OCI-LY7 (cell line): ENCODE measurements around the gene SINHCAF. TPM values are rescaled to one million over a fixed set of nuclear protein-coding genes. Genes with fewer than 3 reads are reported as not detected.

Experiments
- BruUV-seq: library from RNA; stranded (reverse); fragments of 400-500 nt; replicated peaks from 2 replicates; lab custom pipeline; 2021; lab: Mats Ljungman, UMichigan
- CTCF ChIA-PET: fragments of 300-600 bp; sonication (Branson Sonifier 250); formaldehyde crosslinking; loops from one replicate; lab custom pipeline; 2022; ENCODE audit warnings: antibody characterized with exemption; ENCODE audit not compliant: unreplicated experiment; lab: Charles Lee
- POLR2A ChIA-PET: fragments of 300-600 bp; sonication (Branson Sonifier 250); formaldehyde crosslinking; loops from one replicate; lab custom pipeline; 2022; ENCODE audit warnings: antibody characterized with exemption; lab: Charles Lee
- DNase-seq: peaks from one replicate; pipeline ENCODE4 v3.0.0-alpha.2; 2015; ENCODE audit warnings: low spot score
- H2AFZ ChIP-seq: fragments of 200-600 bp; sonication (generic), shearing (Covaris generic); 2 replicates; pipeline ENCODE4 v1.6.1; 2014; ENCODE audit warnings: mild to moderate bottlenecking, antibody characterized with exemption, low read length, moderate library complexity
- H3K27ac ChIP-seq: fragments of 200-600 bp; sonication (generic); 2 replicates; pipeline ENCODE4 v1.5.1; 2014; ENCODE audit warnings: mixed run types, low read depth, mild to moderate bottlenecking, moderate library complexity, low read length, inconsistent platforms; ENCODE audit not compliant: poor library complexity, severe bottlenecking
- H3K36me3 ChIP-seq: fragments of 200-600 bp; sonication (generic); 2 replicates; pipeline ENCODE4 v1.6.1; 2014; ENCODE audit warnings: mild to moderate bottlenecking, antibody characterized with exemption, low read length, moderate library complexity, mixed read lengths; ENCODE audit not compliant: insufficient read depth
- H3K4me1 ChIP-seq: fragments of 200-600 bp; sonication (generic); 2 replicates; pipeline ENCODE4 v1.5.1; 2014; ENCODE audit warnings: mild to moderate bottlenecking, low read length; ENCODE audit not compliant: insufficient read depth, poor library complexity, severe bottlenecking
- H3K4me2 ChIP-seq: fragments of 200-600 bp; sonication (generic); 2 replicates; pipeline ENCODE4 v1.6.1; 2014; ENCODE audit warnings: mild to moderate bottlenecking, low read length
- H3K4me3 ChIP-seq: fragments of 200-600 bp; sonication (generic); 2 replicates; pipeline ENCODE4 v1.5.1; 2014; ENCODE audit warnings: mild to moderate bottlenecking, low read depth, low read length; ENCODE audit not compliant: poor library complexity, severe bottlenecking
- H3K79me2 ChIP-seq: fragments of 200-600 bp; sonication (generic); 2 replicates; pipeline ENCODE4 v1.6.1; 2016; ENCODE audit warnings: low read depth, mild to moderate bottlenecking, low read length, moderate library complexity, mixed read lengths; ENCODE audit not compliant: insufficient read depth
- H3K9me2 ChIP-seq: fragments of 200-600 bp; sonication (generic); 2 replicates; pipeline ENCODE4 v1.6.1; 2016; ENCODE audit warnings: mild to moderate bottlenecking, low read length, mixed read lengths; ENCODE audit not compliant: insufficient read depth
- H3K9me3 ChIP-seq: fragments of 200-600 bp; sonication (generic); 2 replicates; pipeline ENCODE4 v1.6.1; 2014; ENCODE audit warnings: mild to moderate bottlenecking, mixed run types, low read length, mixed read lengths
- H4K20me1 ChIP-seq: fragments of 200-600 bp; sonication (generic); 2 replicates; pipeline ENCODE4 v1.6.1; 2014; ENCODE audit warnings: mild to moderate bottlenecking, antibody characterized with exemption, low read length, moderate library complexity, mixed read lengths; ENCODE audit not compliant: insufficient read depth
- CTCF ChIP-seq: fragments of 200-600 bp; sonication (generic); conservative IDR thresholded peaks from 2 replicates; pipeline ENCODE4 v1.5.1; 2014; ENCODE audit warnings: mild to moderate bottlenecking, antibody characterized with exemption, low read length, moderate library complexity, mixed read lengths
- EZH2phosphoT487 ChIP-seq: fragments of 200-600 bp; sonication (generic); IDR thresholded peaks from 2 replicates; pipeline ENCODE4 v1.6.1; 2018; ENCODE audit warnings: low read depth, borderline replicate concordance, mild to moderate bottlenecking, mixed run types, antibody characterized with exemption, low read length, moderate library complexity, mixed read lengths
- intact Hi-C: fragments of 100-400 bp; cut with micrococcal nuclease; formaldehyde crosslinking; loops from one replicate; pipeline ENCODE4 v1.10.0; 2022; ENCODE audit not compliant: unreplicated experiment
- total RNA-seq, 2 experiments: library from RNA; depleted of rRNA in 1 of 2; stranded (reverse); fragments of >200 nt in 1 of 2; shearing (Covaris generic) in 1 of 2; gene quantifications; 2 replicates each; pipeline ENCODE4 v1.2.3, GENCODE V29; 2014 to 2022

The SINHCAF gene
- total RNA-seq, 2 experiments from 2014 or later = 51.0 to 86.2 TPM

DNA sequence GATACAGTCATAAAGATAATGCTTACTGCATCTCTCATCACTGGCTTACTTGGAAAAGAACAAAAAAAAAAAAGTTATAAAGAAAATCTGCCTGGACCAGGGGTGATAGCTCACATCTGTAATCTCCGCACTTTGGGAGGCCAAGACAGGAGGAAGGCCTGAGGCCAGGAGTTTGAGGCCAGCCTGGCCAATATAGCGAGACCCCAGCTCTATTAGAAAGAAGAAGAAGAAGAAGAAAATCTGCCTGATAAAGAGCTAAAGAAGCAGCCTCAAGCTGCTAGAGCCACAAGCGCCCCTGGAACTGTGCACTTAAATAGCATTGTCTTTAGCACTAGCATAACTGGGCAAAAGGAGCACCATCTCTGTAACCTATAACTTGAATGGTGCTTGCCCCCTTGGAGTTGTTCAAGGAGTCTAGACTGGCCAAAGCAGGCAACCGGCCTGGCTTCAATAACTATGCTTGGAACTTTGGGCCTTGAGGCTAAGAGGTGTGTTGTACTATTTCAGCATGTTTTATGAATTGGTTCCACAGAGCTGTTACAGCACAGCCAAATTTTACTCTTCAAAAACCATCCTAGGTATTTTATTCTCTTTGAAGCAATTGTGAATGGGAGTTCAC lies 53.2 kb downstream of the SINHCAF start:
- no TSS peak for BruUV-seq
- TF ChIP-seq CTCF (no peak), EZH2phosphoT487 (no peak)
- no peaks in the 10 kb centered on the region for H3K4me1 ChIP-seq

GRCh38 chr12:31267966-31268365 lies 58.0 kb downstream of the SINHCAF start:
- Histone ChIP-seq H4K20me1 (no peaks in the 10 kb centered on the region), H3K9me3 (no peaks in the 10 kb centered on the region), H3K4me2 (no peak overlapping the region), H3K4me3 (no peak overlapping the region), H3K4me1 (no peaks in the 10 kb centered on the region), H3K9me2 (no peaks in the 10 kb centered on the region), H3K36me3 (no peaks in the 10 kb centered on the region), H2AFZ (no peak overlapping the region), H3K79me2 (no peaks in the 10 kb centered on the region), H3K27ac (no peak overlapping the region)
- BruUV-seq = no TSS peak
- TF ChIP-seq EZH2phosphoT487 (no peak), CTCF (no peak)
- ChIA-PET POLR2A (interaction anchor here (0.6 to 1.5 kb wide), 3 partner anchors 12 to 331 kb away, joined by 3 read pairs; no protein-coding TSS in a partner anchor), CTCF (no interaction called here)
- intact Hi-C loops = no loop called here
- DNase-seq = no peak

More for the DNA sequence above, 53.2 kb downstream of the SINHCAF start:
- intact Hi-C loops = loop anchor here (1.0 to 5.0 kb wide), 2 partner anchors 91 to 365 kb away; no protein-coding TSS in a partner anchor
- no peak overlapping the region for H2AFZ ChIP-seq
- H3K4me2 ChIP-seq = no peak overlapping the region
- H3K79me2 ChIP-seq = no peaks in the 10 kb centered on the region
- POLR2A ChIA-PET = interaction anchor here (0.7 to 1.4 kb wide), 4 partner anchors 21 to 409 kb away, joined by 3 to 5 read pairs (median 3); no protein-coding TSS in a partner anchor
- no peak overlapping the region for H3K27ac ChIP-seq
- H3K4me3 ChIP-seq = no peak overlapping the region
- CTCF ChIA-PET = interaction anchor here (0.6 to 1.3 kb wide), 3 partner anchors 14 to 731 kb away, joined by 3 to 4 read pairs (median 4); no protein-coding TSS in a partner anchor
- no peak for DNase-seq
- H3K9me2 ChIP-seq = no peaks in the 10 kb centered on the region
- H3K36me3 ChIP-seq = peaks cover 20% of the 10 kb centered on the region; the same call in 1 of the 2 replicates
- no peaks in the 10 kb centered on the region for H4K20me1 ChIP-seq
- H3K9me3 ChIP-seq = no peaks in the 10 kb centered on the region

- no peak for DNase-seq
- Histone ChIP-seq H4K20me1 (no peaks in the 10 kb centered on the region), H3K9me2 (no peaks in the 10 kb centered on the region), H3K4me1 (no peaks in the 10 kb centered on the region), H3K36me3 (no peaks in the 10 kb centered on the region), H3K9me3 (no peaks in the 10 kb centered on the region), H2AFZ (no peak overlapping the region), H3K79me2 (no peaks in the 10 kb centered on the region), H3K27ac (no peak overlapping the region), H3K4me2 (no peak overlapping the region), H3K4me3 (no peak overlapping the region)
- intact Hi-C loops = no loop called here
- BruUV-seq = no TSS peak
- TF ChIP-seq EZH2phosphoT487 = no peak
- TF ChIP-seq CTCF = no peak
- ChIA-PET POLR2A (interaction anchor here (0.6 to 1.4 kb wide), 2 partner anchors 35 to 115 kb away, joined by 3 to 8 read pairs; no protein-coding TSS in a partner anchor), CTCF (no interaction called here)
Observed at GRCh38 chr12:31265722-31266121, 60.2 kb downstream of the SINHCAF start.
